Endothelial cell of umbilical vein (primary cell): ENCODE results near the gene PTPRO.

ENCODE experiments used
- EZH2 ChIP-seq: IDR thresholded peaks from 2 replicates; pipeline ENCODE4 v1.6.1; 2012; ENCODE audit warnings: borderline replicate concordance, low read depth, mild to moderate bottlenecking, moderate library complexity, low read length, inconsistent platforms; ENCODE audit not compliant: severe bottlenecking
- FOS ChIP-seq: IDR thresholded peaks from 2 replicates; pipeline ENCODE4 v1.6.1; 2011; ENCODE audit warnings: mild to moderate bottlenecking, low read length, moderate library complexity, borderline replicate concordance; ENCODE audit not compliant: insufficient read depth
- JUN ChIP-seq: IDR thresholded peaks from 2 replicates; pipeline ENCODE4 v1.6.1; 2011; ENCODE audit warnings: borderline replicate concordance, low read depth; ENCODE audit not compliant: insufficient read length, insufficient read depth
- MYC ChIP-seq: IDR thresholded peaks from one replicate; pipeline ENCODE4 v1.6.1; 2011; ENCODE audit warnings: mild to moderate bottlenecking, low read depth, low read length
- POLR2A ChIP-seq: IDR thresholded peaks from 2 replicates; pipeline ENCODE4 v1.6.1; 2012; ENCODE audit warnings: low read depth, mild to moderate bottlenecking, control low read depth, low read length
- POLR2AphosphoS5 ChIP-seq: IDR thresholded peaks from 2 replicates; pipeline ENCODE4 v1.6.1; 2012; ENCODE audit warnings: low read depth, mild to moderate bottlenecking, control low read depth, low read length, moderate library complexity; ENCODE audit not compliant: insufficient read depth
- TF ChIP-seq, protein P1 (sequence below), 2 donors: IDR thresholded peaks; 1 replicate in 1 of 2; 2 replicates in 1 of 2; pipeline ENCODE4 v1.5.1; 2011; ENCODE audit warnings: low read length in 2 of 2, mild to moderate bottlenecking in 2 of 2, moderate library complexity in 2 of 2, control low read depth in 1 of 2, inconsistent platforms in 1 of 2, low read depth in 1 of 2; ENCODE audit not compliant: insufficient read depth in 1 of 2; ENCODE audit errors: extremely low read depth in 1 of 2
- TF ChIP-seq, protein P2 (sequence below): IDR thresholded peaks from 2 replicates; pipeline ENCODE4 v1.6.1; 2011; ENCODE audit not compliant: insufficient read depth, insufficient read length

DNA sequence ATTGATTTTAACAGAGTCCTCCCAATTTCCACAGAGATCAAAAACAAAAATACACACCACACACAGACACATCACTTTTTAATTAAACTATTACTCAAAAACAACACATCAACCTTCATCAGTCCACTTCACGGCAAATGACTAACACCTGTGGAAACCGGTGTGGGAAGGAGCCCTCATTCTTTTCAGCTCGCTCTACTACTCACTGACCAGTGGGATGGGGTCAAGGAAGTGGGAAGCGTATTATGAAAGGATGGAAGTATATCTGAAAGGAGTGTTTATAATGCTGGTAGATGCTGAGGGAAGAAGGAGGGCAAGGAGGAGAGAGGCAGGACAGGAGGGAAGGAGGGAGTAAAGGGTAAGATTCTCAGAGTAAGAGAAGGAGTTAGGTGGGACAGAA lies 310.4 kb downstream of the PTPRO start:
- TF ChIP-seq, protein P1, sequence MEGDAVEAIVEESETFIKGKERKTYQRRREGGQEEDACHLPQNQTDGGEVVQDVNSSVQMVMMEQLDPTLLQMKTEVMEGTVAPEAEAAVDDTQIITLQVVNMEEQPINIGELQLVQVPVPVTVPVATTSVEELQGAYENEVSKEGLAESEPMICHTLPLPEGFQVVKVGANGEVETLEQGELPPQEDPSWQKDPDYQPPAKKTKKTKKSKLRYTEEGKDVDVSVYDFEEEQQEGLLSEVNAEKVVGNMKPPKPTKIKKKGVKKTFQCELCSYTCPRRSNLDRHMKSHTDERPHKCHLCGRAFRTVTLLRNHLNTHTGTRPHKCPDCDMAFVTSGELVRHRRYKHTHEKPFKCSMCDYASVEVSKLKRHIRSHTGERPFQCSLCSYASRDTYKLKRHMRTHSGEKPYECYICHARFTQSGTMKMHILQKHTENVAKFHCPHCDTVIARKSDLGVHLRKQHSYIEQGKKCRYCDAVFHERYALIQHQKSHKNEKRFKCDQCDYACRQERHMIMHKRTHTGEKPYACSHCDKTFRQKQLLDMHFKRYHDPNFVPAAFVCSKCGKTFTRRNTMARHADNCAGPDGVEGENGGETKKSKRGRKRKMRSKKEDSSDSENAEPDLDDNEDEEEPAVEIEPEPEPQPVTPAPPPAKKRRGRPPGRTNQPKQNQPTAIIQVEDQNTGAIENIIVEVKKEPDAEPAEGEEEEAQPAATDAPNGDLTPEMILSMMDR (IDR thresholded peaks at IDR 0.05; ENCODE audit: extremely low read depth in 1 of 2, insufficient read depth in 1 of 2, low read depth in 1 of 2, low read length in 2 of 2): no peak
- TF ChIP-seq POLR2AphosphoS5: no peak
- no peak for TF ChIP-seq EZH2
- TF ChIP-seq, protein P2, sequence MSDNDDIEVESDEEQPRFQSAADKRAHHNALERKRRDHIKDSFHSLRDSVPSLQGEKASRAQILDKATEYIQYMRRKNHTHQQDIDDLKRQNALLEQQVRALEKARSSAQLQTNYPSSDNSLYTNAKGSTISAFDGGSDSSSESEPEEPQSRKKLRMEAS: no peak
- no peak for TF ChIP-seq FOS
- no peak for TF ChIP-seq JUN
- TF ChIP-seq POLR2A: no peak
- no peak for TF ChIP-seq MYC
